NCI-H2029 treated with DMSO at 0.1 percent for 48 hours (cell line): ENCODE results near the gene HLCS.

Source experiments
- DNase-seq: peaks from one replicate; lab custom pipeline; 2025; lab: John Stamatoyannopoulos, UW

HLCS gene

DNA sequence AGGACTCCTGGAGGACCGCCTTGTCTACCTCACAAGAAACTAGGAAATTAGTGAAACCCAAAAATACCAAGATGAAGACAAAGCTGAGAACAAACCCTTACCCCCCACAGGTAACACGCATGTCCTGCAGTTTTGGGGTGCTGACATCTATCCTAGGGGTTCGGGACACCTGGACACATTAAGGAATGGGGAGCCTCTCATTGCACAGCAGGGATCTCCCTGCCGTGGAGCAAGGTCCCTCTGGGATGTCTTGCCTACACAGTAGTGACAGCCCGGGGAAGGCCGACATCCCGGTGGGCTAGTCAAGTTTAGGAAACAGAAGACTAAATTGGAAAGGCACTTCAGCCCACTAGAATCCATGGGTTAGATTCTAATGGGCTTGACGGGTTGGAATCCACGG is 223.0 kb downstream of the HLCS start:
- no peak for DNase-seq

DNA sequence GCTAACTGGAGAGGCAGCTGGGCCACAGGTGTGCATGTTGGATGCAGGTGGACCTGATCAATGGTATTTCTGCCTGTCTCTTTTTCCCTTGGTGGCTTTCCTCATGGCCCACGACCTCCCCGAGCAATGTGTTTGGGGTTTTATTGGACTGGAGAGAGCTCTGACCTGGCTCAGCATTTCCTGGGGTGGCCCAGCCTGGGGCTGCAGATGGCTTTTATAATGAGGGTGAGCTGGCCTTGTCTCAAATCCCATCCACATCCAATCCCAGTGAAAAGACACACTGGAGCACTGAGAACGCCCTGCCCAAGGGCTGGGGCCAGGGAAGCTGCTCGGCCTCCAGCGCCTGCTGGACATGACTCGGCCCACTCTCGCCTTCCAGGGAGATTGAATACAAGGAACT is 223.5 kb downstream of the HLCS start:
- DNase-seq, result no peak

DNA sequence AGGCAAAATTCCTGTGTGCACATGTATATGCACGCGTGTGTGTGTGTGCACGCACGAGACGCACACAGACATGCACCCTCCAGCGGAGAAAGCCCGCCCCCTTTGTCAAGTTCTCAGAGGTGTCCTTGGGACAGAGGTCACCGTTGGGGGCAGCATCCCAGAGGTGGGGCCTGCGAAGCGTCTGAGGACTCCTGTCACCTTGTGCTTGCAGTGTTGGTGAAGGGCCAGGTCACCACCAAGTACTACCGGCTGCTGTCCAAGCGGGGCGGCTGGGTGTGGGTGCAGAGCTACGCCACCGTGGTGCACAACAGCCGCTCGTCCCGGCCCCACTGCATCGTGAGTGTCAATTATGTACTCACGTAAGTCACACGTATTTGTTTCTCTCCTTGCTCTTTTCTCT is 225.0 kb downstream of the HLCS start:
- DNase-seq, result no peak

DNA sequence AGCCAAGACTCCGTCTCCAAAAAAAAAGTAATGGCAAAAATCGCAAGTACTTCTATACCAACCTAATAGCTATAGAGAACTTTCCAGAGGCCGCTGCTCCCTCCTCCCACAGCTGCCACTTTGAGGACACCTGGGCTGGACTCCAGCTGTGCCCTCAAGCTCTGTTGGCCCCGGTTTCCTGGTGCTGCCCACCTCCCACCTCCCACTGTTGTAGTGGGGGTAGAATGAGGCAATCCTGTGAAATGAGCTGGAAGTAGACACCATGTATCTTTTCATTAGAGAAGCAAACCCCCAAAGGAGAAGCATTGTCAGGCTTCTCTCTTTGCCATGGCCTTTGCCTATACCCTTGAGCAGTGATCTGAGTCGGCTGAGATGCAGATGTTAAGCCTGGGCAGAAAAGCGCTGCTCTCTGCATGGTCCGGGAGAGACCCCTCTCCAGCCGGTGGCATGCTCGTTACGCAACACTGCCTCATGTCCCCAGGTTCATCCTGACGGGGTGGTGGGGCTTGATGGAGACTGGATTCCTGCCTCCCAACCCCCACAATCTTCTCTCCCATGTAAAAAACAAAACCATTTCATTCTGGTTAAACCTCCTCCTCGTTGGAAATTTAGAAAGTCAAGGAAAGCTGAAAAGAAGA is 227.9 kb downstream of the HLCS start:
- DNase-seq, result no peak

DNA sequence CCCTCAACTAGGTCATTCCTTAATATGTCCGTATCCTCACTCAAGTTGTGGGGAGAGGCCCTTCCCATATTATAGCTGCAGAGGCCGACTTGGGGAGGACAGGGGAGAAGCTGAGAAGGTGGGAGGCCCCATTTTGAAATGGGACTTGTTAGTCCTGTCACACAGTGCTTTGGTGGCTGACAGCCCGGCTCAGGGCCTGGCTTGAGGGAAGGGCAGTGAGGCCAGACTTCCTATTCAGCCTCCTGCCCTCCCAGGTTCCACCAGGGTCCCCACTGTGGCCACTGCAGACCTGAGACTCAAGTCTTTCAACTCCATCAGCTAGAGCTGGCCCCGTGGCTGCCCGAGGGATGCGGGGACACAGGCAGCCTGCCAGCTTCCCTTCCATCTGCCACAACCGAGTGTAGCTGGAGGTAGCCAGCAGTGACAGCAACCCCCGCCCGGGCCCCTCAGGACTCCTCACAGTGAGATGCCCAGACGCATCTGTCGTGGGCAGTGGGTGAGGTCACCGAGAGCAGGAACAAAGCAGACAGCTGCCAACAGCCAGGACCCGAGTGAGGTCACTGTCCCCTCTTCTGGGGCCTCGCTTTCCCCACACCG is 230.6 kb downstream of the HLCS start:
- DNase-seq, result no peak

DNA sequence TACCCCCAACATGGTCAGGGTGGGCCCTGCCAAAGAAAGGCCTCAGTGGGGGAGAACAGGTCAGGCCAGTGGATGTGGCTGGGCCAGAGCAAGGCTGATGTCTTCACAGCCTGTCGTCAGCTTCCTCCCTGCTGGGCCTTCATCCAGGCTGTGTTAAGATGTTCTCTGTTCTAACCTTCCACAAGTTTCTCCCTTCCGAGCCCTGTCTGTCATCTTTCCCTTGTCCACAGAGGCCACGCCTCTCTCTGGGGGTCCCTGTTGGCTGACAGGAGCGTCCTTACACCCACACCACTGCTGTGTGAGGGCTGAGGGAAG is 231.3 kb downstream of the HLCS start:
- no peak for DNase-seq

DNA sequence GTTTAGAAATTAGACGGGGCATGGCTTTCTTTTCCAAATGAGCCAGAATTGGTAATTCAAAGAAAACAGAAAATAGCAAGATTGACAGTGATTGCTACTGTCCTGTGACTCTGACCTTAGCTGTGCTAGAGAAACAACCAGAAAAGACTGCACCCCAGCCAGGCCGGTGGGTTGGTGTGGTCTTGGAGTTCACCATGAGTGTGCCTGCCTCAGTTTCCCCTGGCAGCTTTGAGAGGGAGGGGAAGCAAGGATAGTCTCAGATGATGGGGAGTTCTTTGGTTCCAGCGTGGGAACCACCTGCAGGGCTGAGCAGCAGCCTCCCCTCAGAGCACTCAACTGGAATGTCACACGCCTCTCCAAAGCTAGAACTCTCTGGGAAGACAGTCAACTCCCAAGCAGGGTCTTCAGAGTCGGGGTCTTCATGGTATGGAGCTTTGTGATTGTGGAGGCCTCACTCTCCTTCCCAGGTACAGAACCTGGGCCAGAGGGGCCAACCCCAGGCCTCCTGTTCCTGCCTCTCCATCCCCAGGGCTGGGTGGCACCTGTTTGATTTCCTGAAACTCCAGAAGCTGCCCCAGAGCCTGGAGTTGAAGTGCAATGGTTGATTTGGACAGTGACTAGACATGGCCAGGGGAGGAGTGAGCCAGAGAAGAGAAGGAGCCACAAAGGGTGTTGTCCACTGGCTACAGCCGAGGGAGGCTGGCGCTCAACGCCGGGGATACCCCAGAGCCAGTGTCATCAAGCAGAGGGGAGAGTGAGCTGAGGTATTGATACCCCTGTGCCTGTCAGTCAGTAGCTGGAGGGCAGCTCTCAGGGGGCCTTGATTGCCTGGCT is 231.9 kb downstream of the HLCS start:
- no peak for DNase-seq

DNA sequence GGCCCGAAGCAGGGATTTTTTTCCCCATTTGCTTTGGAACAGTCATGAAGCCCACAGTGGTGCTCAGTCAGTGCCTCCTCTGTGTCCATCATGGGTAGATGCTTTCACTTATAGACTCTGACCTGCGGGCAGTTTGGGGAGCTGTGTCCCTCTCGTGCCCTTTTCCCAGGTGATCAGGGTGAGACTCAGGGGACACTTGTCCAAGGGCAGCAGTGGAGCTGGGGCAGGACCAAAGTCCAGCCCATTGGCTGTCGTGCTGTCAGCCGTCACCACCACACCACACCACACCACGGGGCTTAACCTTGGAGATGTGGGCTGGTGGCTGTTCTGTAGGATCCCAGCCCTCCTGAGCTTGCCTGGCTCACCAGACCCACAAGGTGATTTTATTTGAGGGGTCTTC is 232.6 kb downstream of the HLCS start:
- no peak for DNase-seq

DNA sequence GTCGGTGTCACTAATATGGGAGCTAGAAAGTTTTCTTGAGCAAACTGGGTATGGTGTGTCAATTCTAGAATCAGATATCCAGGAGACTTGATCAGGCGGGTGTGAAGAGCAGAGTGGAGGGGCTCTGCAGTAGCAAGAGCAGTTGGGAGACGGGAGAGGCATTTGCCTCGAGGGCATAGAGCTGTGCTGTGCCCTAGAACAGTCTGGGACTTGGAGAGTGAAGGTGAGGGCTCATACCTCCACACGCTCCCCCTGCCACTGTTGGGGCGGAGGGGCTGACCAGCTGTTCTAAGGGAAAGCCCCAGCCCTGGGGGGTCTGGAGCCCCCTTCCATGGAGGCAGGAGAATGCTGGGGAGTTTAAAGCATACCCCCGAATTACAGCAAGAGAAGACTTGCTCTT is 233.7 kb downstream of the HLCS start:
- DNase-seq, result no peak

DNA sequence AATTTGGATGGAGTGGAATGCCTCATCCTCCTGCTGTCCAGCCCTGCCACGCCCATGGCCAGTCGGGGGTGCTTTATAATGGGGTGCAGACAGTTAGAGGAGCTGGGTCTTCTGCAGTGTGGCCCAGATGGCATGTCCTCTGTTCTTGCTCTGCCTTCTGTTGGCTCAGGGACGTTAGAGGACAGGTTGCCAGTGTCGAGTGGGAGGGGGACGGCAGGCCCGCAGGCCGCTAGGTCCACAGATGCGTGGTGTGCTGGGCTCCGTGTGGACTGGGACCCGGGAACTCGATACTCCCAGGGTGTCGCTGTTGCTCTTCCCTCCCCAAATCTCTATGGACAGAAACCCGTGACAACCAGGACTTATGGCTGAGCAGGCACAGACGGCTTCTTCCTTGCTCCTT is 234.3 kb downstream of the HLCS start:
- DNase-seq, result no peak

DNA sequence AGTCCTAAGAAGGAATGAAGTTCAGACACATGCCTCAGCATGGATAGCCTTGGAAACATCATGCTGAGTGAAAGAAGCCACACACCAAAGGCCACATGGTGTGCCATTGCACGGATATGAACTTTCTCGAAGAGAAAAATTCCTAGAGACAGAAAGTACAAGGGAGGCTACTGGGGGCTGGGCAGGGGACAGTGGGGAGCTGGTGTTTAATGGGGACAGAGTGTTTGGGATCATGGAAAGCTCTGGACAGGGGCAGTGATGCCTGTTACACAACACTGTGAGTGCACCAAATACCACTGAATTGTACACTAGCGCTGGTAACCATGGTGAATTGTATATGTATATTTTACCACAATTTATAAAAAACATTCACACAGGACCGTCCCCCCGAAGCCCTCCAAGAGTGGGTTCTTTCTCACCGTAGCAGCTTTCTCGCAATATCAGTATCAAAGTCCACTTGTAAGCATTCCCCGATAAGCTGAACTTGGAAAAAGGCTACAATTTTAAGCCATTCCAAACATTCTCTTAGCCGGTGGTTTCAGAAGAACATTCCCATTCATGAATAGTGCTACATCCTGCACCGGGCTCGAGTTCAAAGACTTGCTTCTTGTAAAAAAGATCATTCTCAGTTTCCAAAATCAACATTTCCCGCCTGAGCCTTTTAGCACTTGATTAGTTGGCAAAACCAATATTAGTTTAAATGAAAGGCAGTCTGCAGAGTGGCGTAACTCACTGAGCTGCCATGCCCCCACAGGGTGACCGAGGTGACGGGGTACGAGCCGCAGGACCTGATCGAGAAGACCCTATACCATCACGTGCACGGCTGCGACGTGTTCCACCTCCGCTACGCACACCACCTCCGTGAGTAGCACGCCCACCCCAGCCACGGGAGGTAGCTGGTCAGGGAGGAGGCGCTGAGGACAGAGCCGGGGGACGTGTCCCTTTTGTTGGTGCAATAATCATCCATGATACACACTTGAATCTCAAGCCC is 235.9 kb downstream of the HLCS start:
- DNase-seq, result no peak

DNA sequence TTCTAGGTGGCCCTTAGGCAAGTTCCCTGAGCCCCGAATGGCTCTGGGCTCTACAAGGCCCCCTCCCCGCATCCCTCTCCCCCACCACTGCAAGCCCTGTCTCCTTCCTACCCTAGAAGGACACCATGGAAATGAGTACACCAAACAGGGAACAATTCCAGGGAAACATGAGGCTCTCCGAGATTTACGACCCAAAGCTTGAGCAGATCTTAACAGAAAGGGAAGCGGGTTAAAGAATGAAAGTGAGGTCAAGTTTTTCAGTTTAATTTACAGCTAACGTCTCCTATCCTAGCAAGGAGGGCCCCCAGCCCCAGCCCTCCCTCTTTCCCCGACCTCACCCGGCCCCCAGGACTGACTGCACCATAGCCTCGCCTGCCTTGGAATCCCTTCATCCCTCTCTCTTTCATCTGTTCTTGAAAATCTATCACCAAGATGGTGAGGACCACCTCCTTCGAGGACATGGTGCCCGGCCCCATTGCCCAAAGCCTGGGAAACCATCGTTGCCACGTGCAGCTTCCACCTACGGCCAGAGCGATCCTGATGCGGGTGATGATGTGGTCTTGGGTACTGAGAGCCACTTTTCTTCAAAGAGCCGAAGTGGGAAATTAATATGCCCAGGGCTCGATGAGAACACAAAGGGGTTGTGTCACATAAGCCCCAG is 237.0 kb downstream of the HLCS start:
- DNase-seq, result no peak

DNA sequence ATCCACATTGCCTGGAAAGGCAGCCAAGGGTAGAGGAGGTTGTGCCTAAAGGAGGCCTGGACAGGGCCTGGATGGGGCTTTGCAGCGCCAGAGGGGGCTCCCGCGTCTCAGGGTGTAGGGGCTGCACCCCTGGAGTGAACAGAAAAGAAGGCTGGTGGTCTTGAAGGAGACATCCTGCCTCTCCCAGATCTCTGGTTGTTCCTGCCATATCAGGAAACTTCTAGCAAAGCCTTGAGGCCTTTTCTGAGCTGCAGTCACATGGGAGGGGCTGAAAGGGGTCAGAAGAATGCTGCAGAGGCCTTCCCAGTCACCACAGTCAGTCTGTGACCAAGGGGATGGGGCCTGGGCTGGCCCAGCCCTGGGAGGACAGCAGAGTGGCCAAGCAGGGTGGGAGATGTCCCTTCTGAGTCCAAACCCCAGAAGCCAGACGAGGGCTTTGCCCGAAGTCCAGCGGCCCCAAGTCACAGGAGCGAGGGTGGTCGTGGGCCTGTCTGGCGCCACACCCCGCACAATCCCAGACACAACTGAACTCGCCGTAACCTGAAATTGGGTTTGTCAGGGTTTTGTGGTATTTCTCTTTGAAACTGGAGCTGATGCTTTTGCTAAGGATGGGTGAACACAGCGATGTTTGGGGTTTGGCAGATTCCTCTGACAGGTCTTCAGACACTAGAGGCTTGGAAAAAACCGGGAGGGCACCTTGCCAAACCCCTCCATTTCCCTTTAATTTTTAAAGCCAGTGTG is 237.9 kb downstream of the HLCS start:
- DNase-seq, result no peak

DNA sequence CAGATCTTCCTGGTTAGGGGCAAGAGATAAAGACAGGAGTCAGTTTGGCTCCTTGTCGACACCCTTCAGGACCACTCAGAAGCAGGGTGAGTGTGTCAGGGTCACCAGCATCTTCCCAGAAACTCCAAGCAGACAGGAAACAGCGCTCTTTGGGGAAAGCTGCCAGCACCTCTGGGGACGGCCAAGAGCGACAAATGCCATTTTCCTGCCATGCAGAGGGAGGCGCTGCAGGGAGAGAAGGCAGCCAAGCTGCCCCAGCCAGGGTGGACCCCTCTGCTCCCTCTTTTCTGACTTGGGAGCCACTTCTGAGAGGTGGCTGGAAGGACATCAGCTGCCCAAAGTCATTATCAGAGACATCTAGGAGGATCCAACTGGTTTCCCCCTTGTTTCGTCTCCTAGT is 238.6 kb downstream of the HLCS start:
- DNase-seq, result no peak

DNA sequence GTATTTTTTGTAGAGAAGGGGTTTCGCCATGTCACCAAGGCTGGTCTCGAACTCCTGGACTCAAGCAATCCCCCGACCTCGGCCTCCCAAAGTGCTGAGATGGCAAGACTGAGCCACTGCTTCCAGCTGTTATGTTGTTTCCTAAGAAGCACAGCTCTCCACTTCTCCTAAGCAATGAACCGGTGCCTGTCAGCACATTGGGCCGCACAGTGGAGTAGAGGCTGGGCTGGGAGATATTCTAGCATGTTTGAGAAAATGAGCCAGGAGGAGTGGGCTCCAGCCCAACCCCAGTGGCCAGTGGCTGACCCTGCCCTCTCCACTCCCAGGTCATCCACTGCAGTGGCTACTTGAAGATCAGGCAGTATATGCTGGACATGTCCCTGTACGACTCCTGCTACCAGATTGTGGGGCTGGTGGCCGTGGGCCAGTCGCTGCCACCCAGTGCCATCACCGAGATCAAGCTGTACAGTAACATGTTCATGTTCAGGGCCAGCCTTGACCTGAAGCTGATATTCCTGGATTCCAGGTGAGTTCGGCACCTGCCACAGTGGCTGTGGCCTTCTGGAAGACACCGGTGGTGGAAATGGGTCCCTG is 240.6 kb downstream of the HLCS start:
- DNase-seq, result no peak

DNA sequence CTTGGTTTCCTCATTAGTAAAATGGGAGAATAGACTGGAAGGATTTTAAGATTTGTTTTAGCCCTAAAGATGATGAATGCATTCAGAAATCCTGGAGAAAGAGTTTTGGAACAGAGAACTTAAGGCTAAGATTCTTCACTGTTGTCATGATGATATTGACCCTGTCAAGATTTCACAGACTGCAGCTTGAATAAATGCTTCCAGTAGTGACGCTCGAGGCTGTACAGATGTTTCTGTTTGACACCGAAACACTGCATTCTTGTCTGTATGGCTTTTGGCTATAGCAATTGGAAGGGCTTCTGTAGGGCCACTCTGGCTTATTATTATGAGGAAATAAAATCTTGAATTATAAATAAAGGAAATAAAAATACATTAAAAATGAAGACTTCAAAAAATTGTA is 241.8 kb downstream of the HLCS start:
- DNase-seq, result no peak

DNA sequence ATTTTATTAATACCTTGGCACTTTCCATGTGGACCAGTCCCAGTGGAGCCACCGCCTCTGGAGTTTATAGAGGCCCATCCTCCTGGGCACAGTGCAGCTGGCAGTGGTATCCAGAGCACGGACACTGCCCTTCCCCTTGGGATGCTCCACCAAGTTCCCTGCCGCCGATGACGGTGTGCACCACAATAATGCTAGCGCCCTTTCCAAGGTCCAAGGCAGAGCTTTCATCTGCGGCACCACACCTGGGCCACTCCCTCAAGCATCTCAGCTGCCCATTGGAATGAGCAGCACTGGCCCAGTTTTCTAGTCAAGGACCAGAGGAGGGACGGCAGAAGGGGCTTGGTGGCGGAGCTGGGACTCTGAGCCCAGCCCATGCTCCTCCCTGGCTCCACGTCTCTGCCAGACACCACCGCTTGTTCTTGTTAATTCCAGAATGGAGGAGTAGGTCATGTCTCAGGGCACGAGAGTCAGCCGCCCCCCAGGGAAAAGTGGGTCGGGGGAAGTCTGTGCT is 243.0 kb downstream of the HLCS start:
- no peak for DNase-seq

DNA sequence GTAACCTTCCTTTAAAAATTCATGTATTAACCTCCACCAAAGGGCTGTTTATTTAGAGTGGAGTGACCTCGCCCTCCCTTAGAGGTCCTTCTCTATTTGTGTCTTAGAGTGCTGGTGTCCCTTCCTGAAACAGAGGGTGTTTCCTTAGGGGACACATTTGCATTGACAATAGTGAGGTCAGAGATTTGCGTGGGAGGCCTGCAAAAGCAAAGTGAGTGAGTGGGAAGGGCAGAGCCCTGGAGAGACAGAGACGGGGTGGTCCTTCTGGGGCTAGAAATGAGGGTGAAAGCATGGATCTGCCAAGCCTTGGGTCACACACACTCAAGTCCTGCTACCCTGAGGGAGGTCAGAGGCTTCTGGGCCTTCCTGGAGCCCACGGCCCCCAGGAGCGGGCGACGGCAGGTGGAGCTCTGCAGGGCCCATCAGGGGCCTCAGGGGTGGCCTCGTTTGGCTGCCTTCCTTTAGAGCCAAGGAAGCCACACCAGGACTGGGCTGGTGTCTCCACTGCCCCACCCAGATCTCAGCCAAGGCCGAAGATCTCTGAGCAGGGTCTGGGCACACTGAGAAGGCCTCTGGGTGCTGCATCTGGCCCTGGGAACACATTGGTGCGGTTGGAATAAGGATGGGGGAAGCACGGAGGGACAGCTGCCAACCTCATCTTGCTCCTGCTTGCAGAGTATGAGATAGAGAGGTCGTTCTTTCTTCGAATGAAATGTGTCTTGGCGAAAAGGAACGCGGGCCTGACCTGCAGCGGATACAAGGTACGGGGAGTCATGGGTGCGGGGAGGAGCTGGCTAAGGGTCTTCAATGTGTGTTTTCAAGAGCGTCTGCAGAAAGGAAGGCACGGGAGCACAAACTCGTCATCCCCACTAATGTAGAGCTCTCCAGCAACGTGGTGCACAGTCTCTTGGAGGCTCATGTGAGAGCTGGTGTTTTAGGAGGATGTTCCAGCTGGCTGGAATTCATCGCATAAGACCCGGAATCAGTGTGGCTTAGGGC is 243.8 kb downstream of the HLCS start:
- no peak for DNase-seq

DNA sequence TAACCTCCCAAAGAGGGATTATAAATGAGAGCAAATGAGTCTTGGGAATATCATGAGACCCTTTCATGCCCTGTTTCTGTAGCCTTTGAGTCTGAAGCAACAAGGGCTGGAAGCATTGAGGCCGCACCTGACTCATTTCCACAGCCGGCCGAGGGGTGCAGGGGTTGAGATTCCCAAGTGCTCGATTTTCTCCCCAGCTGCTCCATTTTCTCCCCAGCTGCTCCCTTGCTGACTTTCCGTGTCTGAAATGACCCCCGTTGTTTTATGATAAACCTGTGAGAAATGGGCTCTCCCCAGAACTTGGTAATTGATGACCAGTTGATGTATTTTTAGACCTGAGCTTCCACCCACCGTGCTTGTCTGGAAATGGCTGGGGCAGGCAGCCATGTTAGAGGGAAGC is 244.7 kb downstream of the HLCS start:
- no peak for DNase-seq
